GM23338 (cell line): ENCODE data around the gene PHF20. TPM values are rescaled to one million over a fixed set of nuclear protein-coding genes. Genes with fewer than 3 reads are reported as not detected.
A peak's percentile ranks its signal among the peaks of the same experiment; 100 is the strongest.

ENCODE experiments used
- ATAC-seq: fragments of 200-7000 bp; cut with Tn5 transposase; 3 replicates; pipeline ENCODE4 v1.9.1; 2020
- DNase-seq: peaks from one replicate; pipeline ENCODE4 v3.0.0-alpha.2; 2015; ENCODE audit warnings: low spot score
- H2AFZ ChIP-seq: fragments of 200-600 bp; sonication (generic); 2 replicates; pipeline ENCODE4 v1.8.0; 2016; ENCODE audit warnings: antibody characterized with exemption, mild to moderate bottlenecking, moderate library complexity
- H3F3A ChIP-seq: fragments of 200-600 bp; sonication (generic); replicated peaks from 2 replicates; pipeline ENCODE4 v1.8.0; 2017; ENCODE audit warnings: antibody characterized with exemption, mixed run types, low read depth
- H3K27ac ChIP-seq: fragments of 200-600 bp; sonication (generic); 2 replicates; pipeline ENCODE4 v1.6.1; 2016; ENCODE audit warnings: low read depth
- H3K27me3 ChIP-seq: fragments of 200-600 bp; sonication (generic); 2 replicates; pipeline ENCODE4 v1.8.0; 2016; ENCODE audit warnings: mild to moderate bottlenecking, mixed run types, moderate library complexity; ENCODE audit not compliant: insufficient read depth
- H3K36me3 ChIP-seq: fragments of 200-600 bp; sonication (generic); 2 replicates; pipeline ENCODE4 v1.8.0; 2016; ENCODE audit warnings: mild to moderate bottlenecking; ENCODE audit not compliant: insufficient read depth
- H3K4me1 ChIP-seq: fragments of 200-600 bp; sonication (generic); 2 replicates; pipeline ENCODE4 v1.8.0; 2016; ENCODE audit warnings: mild to moderate bottlenecking, moderate library complexity; ENCODE audit not compliant: insufficient read depth
- H3K4me2 ChIP-seq: fragments of 200-600 bp; sonication (generic); 2 replicates; pipeline ENCODE4 v1.7.1; 2017; ENCODE audit warnings: mixed run types
- H3K4me3 ChIP-seq: fragments of 200-600 bp; sonication (generic); 2 replicates; pipeline ENCODE4 v1.6.1; 2016; ENCODE audit warnings: mixed run types
- H3K79me2 ChIP-seq: fragments of 200-600 bp; sonication (generic); replicated peaks from 2 replicates; pipeline ENCODE4 v1.8.0; 2017; ENCODE audit warnings: mild to moderate bottlenecking; ENCODE audit not compliant: insufficient read depth
- H3K9me2 ChIP-seq: fragments of 200-600 bp; sonication (generic); 2 replicates; pipeline ENCODE4 v1.8.0; 2017; ENCODE audit not compliant: insufficient read depth
- H4K20me1 ChIP-seq: fragments of 200-600 bp; sonication (generic); replicated peaks from 2 replicates; pipeline ENCODE4 v1.8.0; 2017; ENCODE audit warnings: mild to moderate bottlenecking; ENCODE audit not compliant: insufficient read depth
- H3K27ac Mint-ChIP-seq: 2 replicates; pipeline ENCODE4 v1.8.0; 2020; ENCODE audit warnings: inconsistent platforms, mild to moderate bottlenecking, moderate library complexity, mixed read lengths
- H3K27me3 Mint-ChIP-seq: 3 replicates; pipeline ENCODE4 v1.8.0; 2022; ENCODE audit warnings: low read depth, mild to moderate bottlenecking, moderate library complexity, mixed read lengths, inconsistent platforms; ENCODE audit not compliant: insufficient read depth, poor library complexity
- H3K36me3 Mint-ChIP-seq: 3 replicates; pipeline ENCODE4 v1.8.0; 2021; ENCODE audit warnings: low read depth, mild to moderate bottlenecking, inconsistent platforms, moderate library complexity, mixed read lengths
- H3K4me1 Mint-ChIP-seq: 3 replicates; pipeline ENCODE4 v1.8.0; 2020; ENCODE audit warnings: mild to moderate bottlenecking, inconsistent platforms, mixed read lengths
- H3K4me3 Mint-ChIP-seq: 3 replicates; pipeline ENCODE4 v1.8.0; 2021; ENCODE audit warnings: moderate library complexity, mild to moderate bottlenecking, inconsistent platforms, mixed read lengths
- H3K9me3 Mint-ChIP-seq: 3 replicates; pipeline ENCODE4 v1.8.0; 2020; ENCODE audit warnings: moderate library complexity, mild to moderate bottlenecking, inconsistent platforms, mixed read lengths
- CREB1 ChIP-seq: fragments of 250-450 bp; sonication (Bioruptor Pico); IDR thresholded peaks from 2 replicates; pipeline ENCODE4 v1.5.0; 2020; ENCODE audit warnings: low read depth, mild to moderate bottlenecking, moderate library complexity
- JUNB ChIP-seq: IDR thresholded peaks from one replicate; pipeline ENCODE4 v1.6.1; 2016; ENCODE audit warnings: antibody characterized with exemption; ENCODE audit not compliant: unreplicated experiment
- NANOG ChIP-seq: IDR thresholded peaks from 2 replicates; pipeline ENCODE4 v1.6.1; 2016; ENCODE audit warnings: antibody characterized with exemption, borderline replicate concordance
- STAT1 ChIP-seq: IDR thresholded peaks from one replicate; pipeline ENCODE4 v1.6.1; 2016; ENCODE audit warnings: antibody characterized with exemption; ENCODE audit not compliant: unreplicated experiment
- ZNF114 ChIP-seq: fragments of 250-450 bp; sonication (Bioruptor Pico); IDR thresholded peaks from 2 replicates; pipeline ENCODE4 v1.5.0; 2020; ENCODE audit warnings: mild to moderate bottlenecking, moderate library complexity
- ZNF462 ChIP-seq: fragments of 250-450 bp; sonication (Bioruptor Pico); IDR thresholded peaks from 2 replicates; pipeline ENCODE4 v1.5.0; 2020; ENCODE audit warnings: mild to moderate bottlenecking, moderate library complexity
- polyA plus RNA-seq: library from polyadenylated mRNA; unstranded; fragments of >200 nt; fragmentation: Nextera tagmentation; extraction: Ambion mirVana; gene quantifications from 2 replicates; pipeline ENCODE4 v1.2.1, GENCODE V29; 2016
- total RNA-seq: library from RNA; depleted of rRNA; stranded (reverse); fragments of >200 nt; shearing (Covaris generic); gene quantifications from 2 replicates; pipeline ENCODE4 v1.2.3, GENCODE V29; 2014
- TF ChIP-seq, protein P1 (sequence below), 2 experiments: fragments of 200-600 bp in 1 of 2; sonication (generic) in 1 of 2; conservative IDR thresholded peaks; 2 replicates each; pipeline versions ENCODE4 v1.5.1 to v1.6.1; 2016 to 2017; ENCODE audit warnings: antibody characterized with exemption in 2 of 2, low read depth in 2 of 2, mild to moderate bottlenecking in 2 of 2, moderate library complexity in 1 of 2

Gene PHF20
- total and polyA plus RNA-seq, 2 experiments from 2014 or later = 71.8 to 103 TPM

DNA sequence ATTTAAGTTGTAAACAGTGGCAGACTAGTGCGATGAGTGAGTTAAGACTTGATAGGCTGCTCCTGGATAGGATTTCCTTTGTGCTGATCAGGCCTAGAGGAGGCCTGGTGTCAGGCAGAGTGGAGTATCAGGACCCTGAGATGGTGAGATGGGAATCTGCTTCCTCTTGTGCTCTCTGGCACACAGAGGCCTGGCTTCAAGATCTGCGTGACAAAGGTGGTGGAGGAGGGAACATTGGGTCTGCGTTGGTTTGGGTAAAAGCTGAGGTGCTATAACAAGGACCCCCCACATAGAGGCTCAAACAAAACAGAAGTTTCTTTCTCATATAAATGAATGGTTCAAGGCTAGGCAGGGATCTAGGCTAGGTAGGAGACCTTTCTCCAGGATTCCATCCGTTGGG lies 162.2 kb downstream of the PHF20 start (continued):
- TF ChIP-seq ZNF462 (CRISPR knock-in tag) (no peak), ZNF114 (no peak), NANOG (no peak), CREB1 (no peak), STAT1 (no peak), JUNB (no peak)
- TF ChIP-seq, protein P1, sequence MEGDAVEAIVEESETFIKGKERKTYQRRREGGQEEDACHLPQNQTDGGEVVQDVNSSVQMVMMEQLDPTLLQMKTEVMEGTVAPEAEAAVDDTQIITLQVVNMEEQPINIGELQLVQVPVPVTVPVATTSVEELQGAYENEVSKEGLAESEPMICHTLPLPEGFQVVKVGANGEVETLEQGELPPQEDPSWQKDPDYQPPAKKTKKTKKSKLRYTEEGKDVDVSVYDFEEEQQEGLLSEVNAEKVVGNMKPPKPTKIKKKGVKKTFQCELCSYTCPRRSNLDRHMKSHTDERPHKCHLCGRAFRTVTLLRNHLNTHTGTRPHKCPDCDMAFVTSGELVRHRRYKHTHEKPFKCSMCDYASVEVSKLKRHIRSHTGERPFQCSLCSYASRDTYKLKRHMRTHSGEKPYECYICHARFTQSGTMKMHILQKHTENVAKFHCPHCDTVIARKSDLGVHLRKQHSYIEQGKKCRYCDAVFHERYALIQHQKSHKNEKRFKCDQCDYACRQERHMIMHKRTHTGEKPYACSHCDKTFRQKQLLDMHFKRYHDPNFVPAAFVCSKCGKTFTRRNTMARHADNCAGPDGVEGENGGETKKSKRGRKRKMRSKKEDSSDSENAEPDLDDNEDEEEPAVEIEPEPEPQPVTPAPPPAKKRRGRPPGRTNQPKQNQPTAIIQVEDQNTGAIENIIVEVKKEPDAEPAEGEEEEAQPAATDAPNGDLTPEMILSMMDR (conservative IDR thresholded peaks at IDR 0.05; ENCODE audit: low read depth in 2 of 2) = no peak

- H3K36me3 ChIP-seq = peaks cover 7% of the 10 kb centered on the region
- peaks cover 2% of the 10 kb centered on the region for H3K27me3 Mint-ChIP-seq
- DNase-seq (no peak), ATAC-seq (no peak)
- no peak overlapping the region for H3K4me3 Mint-ChIP-seq
- no peak overlapping the region for H2AFZ ChIP-seq
- H3K27ac Mint-ChIP-seq = no peak overlapping the region; the same call in 1 of the 2 replicates
- peaks cover 25% of the 10 kb centered on the region for H3K4me1 Mint-ChIP-seq
- no peaks in the 10 kb centered on the region for H4K20me1 ChIP-seq
- no peaks in the 10 kb centered on the region for H3K27me3 ChIP-seq
- H3F3A ChIP-seq = no peaks in the 10 kb centered on the region
- H3K27ac ChIP-seq = no peak overlapping the region
- H3K4me3 ChIP-seq = 0 out of 2 replicates have a peak overlapping the region, but pooled peaks have one; percentile 4
- no peaks in the 10 kb centered on the region for H3K9me2 ChIP-seq
- H3K79me2 ChIP-seq = 0 out of 2 replicates have a peak, but pooled peaks cover 2% of the 10 kb centered on the region
- H3K4me2 ChIP-seq = peak overlapping the region; percentile 32
- H3K9me3 Mint-ChIP-seq = no peaks in the 10 kb centered on the region
- H3K36me3 Mint-ChIP-seq = peaks cover 40% of the 10 kb centered on the region
- H3K4me1 ChIP-seq = peaks cover 13% of the 10 kb centered on the region
- no peak for TF ChIP-seq ZNF462 (CRISPR knock-in tag)
Observed at GRCh38 chr20:35939264-35939663, 167.4 kb downstream of the PHF20 start.
